ENCODE measurements around the gene CNNM4.

The CNNM4 gene

GRCh38 chr2:96759548-96759947 is 1.2 kb upstream of the CNNM4 start:
- DNase-seq (ENCODE audit: low read depth) = no peak

- no peak for DNase-seq (ENCODE audit: low read depth)
These were observed 507 bp downstream of the CNNM4 start for GRCh38 chr2:96760986-96761832.

DNA sequence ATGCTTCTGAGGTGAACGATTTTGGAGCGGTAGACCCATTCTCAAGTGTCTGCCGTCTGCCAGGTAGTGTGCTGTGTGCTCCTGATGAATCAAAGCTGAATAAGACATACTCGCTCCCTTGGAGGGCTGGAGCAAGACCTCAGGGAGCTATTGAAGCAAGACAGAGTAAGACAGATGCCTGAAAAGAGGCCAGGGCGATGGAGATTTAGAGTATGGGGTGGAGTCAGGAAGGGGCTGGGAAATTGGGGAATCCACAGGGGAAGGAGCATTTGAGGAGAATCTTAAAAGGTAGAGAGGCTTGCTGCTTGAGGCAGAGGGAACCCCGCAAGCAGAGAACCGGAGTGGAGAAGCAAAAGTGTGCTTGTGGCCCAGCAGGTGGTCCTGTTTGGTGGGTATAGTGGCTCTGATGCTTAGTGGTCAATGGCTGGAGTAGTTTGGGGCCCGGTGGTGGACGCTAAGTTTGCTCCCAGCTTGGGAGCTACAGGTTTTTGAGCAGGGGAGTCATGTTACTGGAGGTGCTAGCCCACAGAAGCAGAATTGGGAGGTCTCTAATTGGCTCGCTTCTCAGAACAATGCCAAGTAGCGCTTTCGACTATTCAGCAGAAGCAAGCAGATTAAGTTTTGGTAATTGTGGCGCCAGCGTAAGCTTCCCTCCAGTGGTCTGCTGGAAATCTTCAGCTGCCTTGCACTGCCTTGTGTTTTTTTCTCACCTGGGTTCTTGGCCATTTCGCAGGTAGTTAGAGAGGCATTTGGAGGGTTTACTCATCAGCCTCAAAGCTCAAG is 2.0 kb downstream of the CNNM4 start:
- no peak for DNase-seq (ENCODE audit: low read depth)

DNA sequence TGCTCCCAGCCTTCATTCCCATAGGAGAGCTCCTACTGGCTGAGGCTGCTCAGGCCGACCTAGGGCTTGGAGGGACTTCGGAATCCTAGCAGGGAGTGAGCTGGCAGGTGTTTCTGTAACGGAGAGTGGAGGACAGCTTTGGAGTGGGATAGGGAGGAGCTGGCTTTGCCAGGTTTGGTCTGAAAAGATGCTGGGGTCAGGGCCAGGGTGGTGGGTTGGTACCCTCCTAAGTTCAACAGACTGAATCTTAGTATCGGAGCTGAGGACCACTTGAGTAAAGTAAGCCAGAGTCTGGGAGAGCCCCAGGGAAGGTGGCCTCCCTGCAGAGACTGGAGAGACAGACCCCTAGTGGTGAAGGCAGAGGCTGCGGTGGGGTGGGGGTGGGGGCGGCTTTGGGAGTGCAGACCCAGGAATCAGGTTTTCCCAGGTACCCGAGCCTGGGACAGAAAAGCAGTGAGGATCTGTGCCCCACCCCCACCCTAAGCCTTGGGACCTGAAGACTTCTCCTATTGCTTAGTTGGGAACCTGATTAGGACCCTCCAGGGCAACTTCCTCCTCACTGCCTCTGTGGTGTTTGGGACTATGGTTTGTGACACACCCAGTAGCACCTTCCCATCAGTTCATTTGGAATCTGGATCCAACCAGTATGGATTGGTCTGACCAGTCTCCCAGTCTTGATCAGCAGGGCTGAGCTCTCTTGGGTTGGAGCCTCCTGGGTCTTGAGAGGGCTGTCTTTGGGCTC is 3.0 kb downstream of the CNNM4 start:
- DNase-seq (ENCODE audit: low read depth) = no peak

GRCh38 chr2:96764253-96764637 is 3.5 kb downstream of the CNNM4 start:
- DNase-seq (ENCODE audit: low read depth) = no peak

DNA sequence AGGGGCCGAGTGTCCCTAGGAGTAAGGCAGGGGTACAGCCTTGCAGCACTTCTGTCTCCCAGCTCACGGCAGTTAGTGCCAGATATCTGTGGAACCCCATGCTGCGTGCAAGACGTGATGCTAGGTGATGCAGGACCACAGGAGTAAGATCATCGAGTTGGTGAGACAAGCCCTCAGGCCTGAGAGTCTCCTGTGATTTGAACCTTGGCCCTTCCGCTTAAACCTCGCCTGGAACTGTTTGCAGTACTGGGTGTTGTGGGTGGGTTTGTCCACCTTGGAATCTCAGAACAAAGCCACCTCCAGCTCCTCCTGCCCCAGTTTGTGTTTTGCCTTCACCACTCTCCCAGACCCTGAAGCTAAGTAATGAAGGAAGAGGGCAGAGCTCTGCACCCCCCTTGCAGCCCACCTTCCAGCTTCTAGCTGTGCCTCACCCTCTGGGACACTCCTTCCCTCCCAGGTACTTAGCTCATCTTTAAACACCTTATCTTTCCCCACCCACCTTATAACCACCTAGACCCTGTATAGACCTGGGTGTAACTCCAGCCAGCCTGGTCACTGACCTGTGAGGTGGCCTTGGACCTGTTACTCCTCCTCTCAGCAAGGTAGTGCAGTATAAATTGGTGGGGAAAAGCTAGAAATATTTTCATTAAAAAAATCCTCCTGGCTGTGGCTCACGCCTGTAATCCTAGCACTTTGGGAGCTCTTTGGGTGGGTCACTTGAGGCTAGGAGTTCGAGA is 6.6 kb downstream of the CNNM4 start:
- DNase-seq (ENCODE audit: low read depth) = no peak

DNA sequence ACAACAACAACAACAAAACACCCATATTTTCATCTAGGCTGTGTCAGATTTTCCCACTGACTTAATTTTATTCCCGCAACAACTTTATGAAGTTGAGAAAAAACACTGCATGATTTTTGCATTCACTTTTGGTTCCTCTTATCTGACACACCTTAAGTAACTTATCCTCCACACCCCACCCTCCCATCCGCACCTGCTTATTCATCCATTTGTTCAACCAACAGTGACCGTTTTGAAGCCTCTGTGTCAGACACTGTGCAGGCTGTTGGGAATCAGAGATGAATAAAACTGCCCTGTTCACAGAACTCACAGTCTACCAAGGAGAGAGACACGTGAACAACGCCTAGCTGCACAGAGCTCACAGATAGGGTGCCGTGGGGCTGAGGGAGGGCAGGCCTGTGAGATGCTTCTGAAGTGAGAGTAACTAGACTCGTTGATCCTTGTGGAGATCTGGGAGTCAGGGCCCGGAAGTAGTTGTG is 7.4 kb downstream of the CNNM4 start:
- no peak for DNase-seq (ENCODE audit: low read depth)

DNA sequence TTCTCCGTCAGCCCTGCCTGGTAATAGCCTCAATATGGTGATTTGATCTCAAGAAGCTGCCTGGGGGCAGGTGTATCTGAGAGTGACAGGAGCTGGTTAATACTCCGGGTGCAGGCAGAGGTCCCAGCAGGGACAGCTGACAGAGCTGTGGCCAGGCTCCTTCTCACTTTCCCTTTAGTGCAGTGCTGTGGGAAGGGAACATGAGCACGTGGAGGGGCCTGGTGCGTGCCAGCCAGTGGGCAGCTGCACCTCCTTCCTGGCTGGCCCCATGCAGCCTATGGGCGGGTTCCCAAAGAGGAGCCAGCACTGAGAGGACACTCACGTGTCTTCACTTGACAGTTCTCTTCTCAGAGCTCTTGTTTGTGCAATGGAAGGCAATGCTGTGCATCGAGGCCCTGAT is 9.1 kb downstream of the CNNM4 start:
- DNase-seq (ENCODE audit: low read depth) = no peak

- no peak for DNase-seq (ENCODE audit: low read depth)
These were observed 9.9 kb downstream of the CNNM4 start for GRCh38 chr2:96770442-96771202.

DNA sequence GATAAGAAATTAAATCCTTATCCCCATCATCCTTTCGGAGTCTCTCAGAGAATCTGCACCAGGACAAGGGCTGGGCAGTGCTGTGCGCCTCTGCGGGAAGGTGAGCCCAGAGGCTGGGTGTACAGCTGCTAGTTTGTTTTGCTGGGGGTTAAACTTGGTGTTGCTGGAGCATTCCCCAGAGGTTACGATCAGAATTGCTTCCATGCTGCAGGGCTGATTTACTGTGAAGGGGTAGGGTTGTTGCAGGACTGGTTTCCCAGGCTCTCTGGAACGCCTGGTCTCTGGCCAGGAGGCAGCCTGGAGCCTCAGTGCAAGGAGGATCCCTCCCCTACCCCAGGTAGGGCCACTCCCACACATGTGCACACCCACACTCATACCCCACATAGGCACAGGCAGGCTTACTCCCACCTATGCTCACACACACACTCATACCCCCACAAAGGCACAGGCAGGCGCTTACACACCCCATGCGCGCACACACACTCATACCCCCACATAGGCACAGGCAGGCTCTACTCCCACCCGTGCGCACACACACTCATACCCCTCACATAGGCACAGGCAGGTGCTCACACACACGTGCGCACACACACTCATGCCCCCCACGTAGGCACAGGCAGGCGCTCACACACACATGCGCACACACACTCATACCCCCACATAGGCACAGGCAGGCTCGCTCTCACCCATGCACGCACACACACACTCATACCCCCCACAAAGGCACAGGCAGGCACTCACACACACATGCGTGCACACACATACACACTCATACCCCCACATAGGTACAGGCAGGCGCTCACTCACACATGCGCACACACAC is 11.3 kb downstream of the CNNM4 start:
- DNase-seq (ENCODE audit: low read depth) = no peak

GRCh38 chr2:96772903-96773671 is 12.4 kb downstream of the CNNM4 start:
- DNase-seq (ENCODE audit: low read depth) = no peak

DNA sequence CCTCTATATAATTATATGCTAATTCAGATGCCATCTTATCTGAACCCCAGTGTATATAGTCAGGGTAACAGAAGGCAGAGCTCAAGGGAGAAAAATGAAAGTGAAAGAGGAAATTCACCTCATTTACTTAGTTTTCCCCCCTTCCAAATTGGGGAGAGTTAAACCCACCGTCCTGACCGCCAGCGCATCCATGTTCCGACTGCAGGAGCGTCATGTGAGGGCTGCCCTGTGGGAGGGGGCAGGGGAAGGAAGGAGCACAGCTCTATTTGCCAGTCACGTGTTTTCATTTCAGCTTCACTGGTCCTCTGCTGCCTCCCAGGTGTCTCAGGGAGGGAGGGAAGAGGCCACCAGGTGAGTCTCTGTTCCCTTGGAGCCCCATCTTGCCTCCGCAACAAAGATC is 13.2 kb downstream of the CNNM4 start:
- no peak for DNase-seq (ENCODE audit: low read depth)

DNA sequence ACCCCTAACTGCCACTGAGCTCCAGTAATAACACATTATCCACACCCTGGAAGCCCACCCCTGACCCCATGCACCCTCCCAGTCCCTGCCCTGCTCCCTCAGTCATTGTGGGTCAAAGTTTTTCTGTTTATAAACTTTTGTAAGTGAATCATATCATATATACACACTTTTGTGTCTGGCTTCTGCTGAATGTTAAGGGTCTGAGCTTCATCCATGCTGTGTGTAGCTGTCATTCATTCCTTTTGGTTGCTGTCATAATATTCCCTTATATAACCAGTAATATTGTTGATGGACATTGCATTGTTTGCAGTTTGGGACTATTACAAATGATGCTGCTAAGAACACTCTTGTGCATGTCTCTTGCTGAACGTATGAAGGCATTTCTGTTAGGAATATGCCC is 14.5 kb downstream of the CNNM4 start:
- DNase-seq (ENCODE audit: low read depth) = no peak

DNA sequence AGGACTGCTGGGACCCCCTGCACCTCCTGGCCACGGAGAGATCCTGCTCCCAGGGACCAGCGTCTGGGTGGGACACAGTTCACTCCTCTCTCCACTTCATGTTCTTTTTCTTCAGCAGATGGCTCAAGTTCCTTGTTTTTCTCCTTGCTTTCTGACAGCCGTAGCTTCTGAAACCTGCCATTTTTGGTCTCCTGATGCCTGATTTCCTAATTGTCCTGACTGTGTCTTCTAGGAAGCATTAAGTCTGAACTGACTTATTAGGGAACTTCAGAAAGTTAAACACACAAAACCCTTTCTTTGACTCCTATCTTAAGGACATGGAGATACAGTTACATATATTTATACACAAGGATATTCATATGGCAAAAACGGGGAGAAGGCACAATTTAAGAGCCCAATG is 22.7 kb downstream of the CNNM4 start:
- no peak for DNase-seq (ENCODE audit: low read depth)

DNA sequence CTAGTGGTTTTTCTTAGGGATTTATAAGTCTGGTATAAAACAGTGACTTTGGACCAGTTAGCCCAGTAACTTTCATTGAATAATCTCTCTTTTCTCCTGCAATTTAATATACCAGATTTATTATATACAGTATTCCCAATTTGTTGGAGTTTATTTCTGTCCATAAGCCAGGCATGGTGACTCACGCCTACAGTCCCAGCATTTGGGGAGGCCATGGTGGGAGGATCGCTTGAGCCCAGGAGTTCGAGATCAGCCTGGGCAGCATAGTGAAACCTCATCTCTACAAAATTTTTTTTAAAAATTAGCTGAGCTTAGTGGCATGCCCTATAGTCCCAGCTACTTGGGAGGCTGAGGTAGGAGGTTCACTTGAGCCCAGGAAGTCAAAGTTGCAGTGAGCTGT is 26.7 kb downstream of the CNNM4 start:
- no peak for DNase-seq (ENCODE audit: low read depth)

GRCh38 chr2:96788442-96789244 is 27.9 kb downstream of the CNNM4 start:
- no peak for DNase-seq (ENCODE audit: low read depth)

DNA sequence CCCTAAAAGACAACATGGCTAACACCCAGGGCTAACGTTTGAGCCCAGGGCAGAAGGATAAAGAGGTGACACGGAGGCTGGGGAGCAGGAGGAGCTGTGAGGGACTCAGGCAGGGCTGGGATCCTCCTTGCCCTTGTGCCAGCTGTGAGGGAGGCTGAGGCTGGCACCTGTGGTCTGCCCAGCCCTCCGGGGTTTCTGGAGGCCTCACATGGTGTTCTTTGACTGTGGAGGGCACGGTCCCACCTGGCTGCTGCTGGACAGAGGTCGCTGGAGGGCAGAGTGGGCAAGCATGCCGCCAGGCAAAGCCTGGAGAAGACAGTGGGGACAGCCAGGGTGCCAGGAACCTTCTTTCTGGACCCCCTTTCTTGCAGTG is 28.5 kb downstream of the CNNM4 start:
- no peak for DNase-seq (ENCODE audit: low read depth)
